Measurements from ENCODE around the gene C20orf202. TPM values are rescaled to one million over a fixed set of nuclear protein-coding genes. Genes with fewer than 3 reads are reported as not detected.
A peak's percentile ranks its signal among the peaks of the same experiment; 100 is the strongest.

The C20orf202 gene
- total and polyA plus RNA-seq, 10 donors = 0.06 to 2.9 (median 0.31) TPM; not detected in 2

- Histone ChIP-seq H3K9me3 (no peaks in the 10 kb centered on the region), H3K36me3 (peaks cover 0 to 27% (median 4%) of the 10 kb centered on the region in 6 donors), H3K27ac (no peak overlapping the region), H3K4me3 (no peak overlapping the region), H3K27me3 (replicated peaks in 1 of 7) (peaks cover 0 to 43% (median 16%) of the 10 kb centered on the region in 7 donors), H3K4me1 (peaks cover 0 to 24% (median 17%) of the 10 kb centered on the region in 6 donors)
- WGBS, 5 donors = 30 to 57% (median 46%) methylated on average over 4 of the region's 4 CpGs
- no peak for TF ChIP-seq POLR2AphosphoS5 (IDR thresholded peaks at IDR 0.05)
- TF ChIP-seq CTCF (IDR thresholded peaks at IDR 0.05 in 8 of 11, conservative IDR thresholded peaks at IDR 0.05 in 3 of 11) = no peak
- no peak for TF ChIP-seq POLR2A (IDR thresholded peaks at IDR 0.05)
- DNase-seq = no peak
- intact Hi-C loops (cut with DNase I; ENCODE audit: low total_unique reads) = no loop called here
Measured at GRCh38 chr20:1182106-1182505, 21.1 kb upstream of the C20orf202 start.

- H3K36me3 ChIP-seq = peaks cover 0 to 19% (median 4%) of the 10 kb centered on the region in 6 donors
- peaks cover 0 to 46% (median 16%) of the 10 kb centered on the region in 7 donors for H3K27me3 ChIP-seq (replicated peaks in 1 of 7)
- H3K9me3 ChIP-seq = no peaks in the 10 kb centered on the region
- TF ChIP-seq POLR2AphosphoS5 (IDR thresholded peaks at IDR 0.05) (no peak), POLR2A (IDR thresholded peaks at IDR 0.05) (no peak), CTCF (IDR thresholded peaks at IDR 0.05 in 8 of 11, conservative IDR thresholded peaks at IDR 0.05 in 3 of 11) (no peak)
- no peak overlapping the region for H3K4me3 ChIP-seq
- intact Hi-C loops (cut with DNase I; ENCODE audit: low total_unique reads) = no loop called here
- H3K27ac ChIP-seq = no peak overlapping the region
- no peak for DNase-seq
- H3K4me1 ChIP-seq = peaks cover 0 to 24% (median 17%) of the 10 kb centered on the region in 6 donors
- WGBS, 5 donors = 84 to 94% (median 87%) methylated on average over 6 of the region's 6 CpGs
Measured at GRCh38 chr20:1183153-1183552, 20.1 kb upstream of the C20orf202 start.

- H3K27ac ChIP-seq = no peak overlapping the region
- peak overlapping the region in 1 of 8 donors; percentile 74 for H3K4me3 ChIP-seq
- H3K36me3 ChIP-seq = peaks cover 0 to 16% (median 4%) of the 10 kb centered on the region in 6 donors
- peaks cover 0 to 46% (median 16%) of the 10 kb centered on the region in 7 donors for H3K27me3 ChIP-seq (replicated peaks in 1 of 7)
- no peak for TF ChIP-seq CTCF (IDR thresholded peaks at IDR 0.05 in 8 of 11, conservative IDR thresholded peaks at IDR 0.05 in 3 of 11)
- no peak for TF ChIP-seq POLR2AphosphoS5 (IDR thresholded peaks at IDR 0.05)
- no peak for TF ChIP-seq POLR2A (IDR thresholded peaks at IDR 0.05)
- peaks cover 0 to 24% (median 17%) of the 10 kb centered on the region in 6 donors for H3K4me1 ChIP-seq
- intact Hi-C loops (cut with DNase I; ENCODE audit: low total_unique reads) = no loop called here
- no peaks in the 10 kb centered on the region for H3K9me3 ChIP-seq
- WGBS, 5 donors = 46 to 60% (median 51%) methylated on average over 3 to 13 of the region's 13 CpGs
- no peak for DNase-seq
Measured at GRCh38 chr20:1184260-1184637, 19.0 kb upstream of the C20orf202 start.

GRCh38 chr20:1184638-1185315, 18.5 kb upstream of the C20orf202 start, which contains the start of gene TMEM74B:
TMEM74B (minus strand) TSS chr20:1184981; CDS start chr20:1183801, 1,180 bp downstream.
- H3K4me1 ChIP-seq = peaks cover 0 to 24% (median 17%) of the 10 kb centered on the region in 6 donors
- H3K9me3 ChIP-seq = no peaks in the 10 kb centered on the region
- peak within 1 kb of the TSS; percentile 21 to 74 (median 43) for H3K4me3 ChIP-seq
- TF ChIP-seq CTCF (IDR thresholded peaks at IDR 0.05 in 8 of 11, conservative IDR thresholded peaks at IDR 0.05 in 3 of 11) (peak in 1 of 11 experiments; percentile 10), POLR2AphosphoS5 (IDR thresholded peaks at IDR 0.05) (peak in 1 of 3 donors; percentile 44), POLR2A (IDR thresholded peaks at IDR 0.05) (no peak)
- H3K27me3 ChIP-seq (replicated peaks in 1 of 7) = peaks cover 0 to 46% (median 16%) of the 10 kb centered on the region in 7 donors
- peaks cover 0 to 11% (median 4%) of the 10 kb centered on the region in 6 donors for H3K36me3 ChIP-seq
- 2 to 20% (median 3%) methylated on average over 2 to 76 of the region's 76 CpGs for WGBS, 5 donors
- intact Hi-C loops (cut with DNase I; ENCODE audit: low total_unique reads) = no loop called here
- DNase-seq = no peak
- no peak within 1 kb of the TSS for H3K27ac ChIP-seq
